H1 (cell line): ENCODE results near the gene TRIM65. TPM values are rescaled to one million over a fixed set of nuclear protein-coding genes. Genes with fewer than 3 reads are reported as not detected.

ENCODE experiments used
- CTCF ChIA-PET: fragments of 300-600 bp; sonication (Branson Sonifier 250); formaldehyde crosslinking; loops from one replicate; lab custom pipeline; 2021; ENCODE audit not compliant: partially characterized antibody; lab: Charles Lee
- POLR2A ChIA-PET: fragments of 300-600 bp; sonication (Branson Sonifier 250); formaldehyde crosslinking; loops from one replicate; lab custom pipeline; 2021; ENCODE audit warnings: inconsistent platforms; ENCODE audit not compliant: partially characterized antibody; lab: Charles Lee
- DNase-seq, 2 experiments: peaks; one replicate each; pipeline versions ENCODE4 v3.0.0 to v3.0.0-alpha.2; 2010 to 2022; ENCODE audit warnings: low spot score in 2 of 2, low read depth in 1 of 2, mixed read lengths in 1 of 2
- FAIRE-seq: peaks from 2 replicates; lab custom pipeline; 2011; peaks lifted over from hg19 to GRCh38; lab: Jason Lieb, UNC
- H2AFZ ChIP-seq: 2 replicates; pipeline ENCODE4 v1.8.1; 2012; ENCODE audit warnings: low read length, inconsistent platforms
- H2AK5ac ChIP-seq: 2 replicates; pipeline ENCODE4 v1.6.1; 2013; ENCODE audit warnings: low read depth, low read length
- H2BK120ac ChIP-seq: replicated peaks from 2 replicates; pipeline ENCODE3; 2013; ENCODE audit warnings: low read depth, low read length, inconsistent platforms
- H2BK12ac ChIP-seq: 2 replicates; pipeline ENCODE4 v1.6.1; 2013; ENCODE audit warnings: low read depth, low read length
- H2BK15ac ChIP-seq: 2 replicates; pipeline ENCODE4 v1.6.1; 2013; ENCODE audit warnings: low read length
- H2BK20ac ChIP-seq: 2 replicates; pipeline ENCODE4 v1.6.1; 2013; ENCODE audit warnings: low read length
- H2BK5ac ChIP-seq: 2 replicates; pipeline ENCODE4 v1.6.1; 2013; ENCODE audit warnings: low read depth, low read length
- H3K14ac ChIP-seq: 2 replicates; pipeline ENCODE4 v1.6.1; 2013; ENCODE audit warnings: inconsistent platforms; ENCODE audit not compliant: insufficient read length
- H3K18ac ChIP-seq: 2 replicates; pipeline ENCODE4 v1.6.1; 2013; ENCODE audit warnings: low read length; ENCODE audit errors: extremely low read depth
- H3K23ac ChIP-seq: 2 replicates; pipeline ENCODE4 v1.6.1; 2013; ENCODE audit warnings: inconsistent platforms; ENCODE audit not compliant: insufficient read length
- H3K23me2 ChIP-seq: 2 replicates; pipeline ENCODE4 v1.6.1; 2013; ENCODE audit warnings: low read depth, low read length
- H3K27ac ChIP-seq: 2 replicates; pipeline ENCODE4 v1.6.1; 2011; ENCODE audit warnings: low read depth, low read length, inconsistent platforms
- H3K27me3 ChIP-seq, 4 experiments: replicated peaks in 1 of 4; 1 replicate in 1 of 4; 2 replicates in 3 of 4; pipeline versions ENCODE4 v1.6.1 to v1.8.1; 2011 to 2013; ENCODE audit warnings: low read length in 3 of 4, mild to moderate bottlenecking in 3 of 4, inconsistent platforms in 2 of 4, mixed read lengths in 2 of 4, moderate library complexity in 1 of 4; ENCODE audit not compliant: control insufficient read depth in 3 of 4, insufficient read depth in 3 of 4; ENCODE audit errors: extremely low read depth in 1 of 4
- H3K36me3 ChIP-seq, 4 experiments: 2 replicates each; pipeline versions ENCODE4 v1.6.1 to v1.8.1; 2011 to 2013; ENCODE audit warnings: mild to moderate bottlenecking in 4 of 4, low read length in 3 of 4, moderate library complexity in 2 of 4, control low read depth in 1 of 4, inconsistent platforms in 1 of 4; ENCODE audit not compliant: insufficient read depth in 4 of 4, control insufficient read depth in 2 of 4
- H3K4ac ChIP-seq: replicated peaks from 2 replicates; pipeline ENCODE3; 2013; ENCODE audit warnings: low read length, low read depth, mixed read lengths, inconsistent platforms; ENCODE audit not compliant: insufficient read length
- H3K4me1 ChIP-seq, 4 experiments: replicated peaks in 1 of 4; 1 replicate in 1 of 4; 2 replicates in 3 of 4; pipeline versions ENCODE4 v1.6.1 to v1.8.1; 2011 to 2013; ENCODE audit warnings: low read length in 3 of 4, inconsistent platforms in 2 of 4, mixed read lengths in 1 of 4; ENCODE audit not compliant: insufficient read depth in 4 of 4, control insufficient read depth in 3 of 4
- H3K4me2 ChIP-seq, 2 experiments: 2 replicates each; pipeline versions ENCODE4 v1.6.1 to v1.8.1; 2011 to 2013; ENCODE audit warnings: low read depth in 2 of 2, low read length in 2 of 2, control low read depth in 1 of 2, inconsistent platforms in 1 of 2, mild to moderate bottlenecking in 1 of 2; ENCODE audit not compliant: insufficient read depth in 1 of 2
- H3K4me3 ChIP-seq, 4 experiments: fragments of 200-600, 300-600 bp in 1 of 4; sonication (generic), shearing (Covaris generic), sonication (Bioruptor Twin) in 1 of 4; 2 replicates each; pipeline versions ENCODE4 v1.5.1 to v1.8.1; 2011 to 2016; ENCODE audit warnings: low read length in 4 of 4, low read depth in 3 of 4, control low read depth in 2 of 4, inconsistent platforms in 2 of 4, mild to moderate bottlenecking in 2 of 4, mixed read lengths in 1 of 4, moderate library complexity in 1 of 4; ENCODE audit not compliant: insufficient read depth in 2 of 4; ENCODE audit errors: extremely low read depth in 1 of 4
- H3K56ac ChIP-seq: replicated peaks from 2 replicates; pipeline ENCODE3; 2013; ENCODE audit warnings: low read depth, mild to moderate bottlenecking, mixed read lengths, low read length, inconsistent platforms; ENCODE audit not compliant: insufficient read length
- H3K79me1 ChIP-seq: 2 replicates; pipeline ENCODE4 v1.6.1; 2013; ENCODE audit warnings: low read depth, low read length, control low read depth
- H3K79me2 ChIP-seq, 2 experiments: 2 replicates each; pipeline versions ENCODE4 v1.6.1 to v1.8.1; 2012 to 2013; ENCODE audit warnings: low read length in 2 of 2, mild to moderate bottlenecking in 2 of 2, inconsistent platforms in 1 of 2; ENCODE audit not compliant: insufficient read depth in 2 of 2, control insufficient read depth in 1 of 2
- H3K9ac ChIP-seq, 4 experiments: replicated peaks in 1 of 4; 1 replicate in 1 of 4; 2 replicates in 3 of 4; pipeline versions ENCODE4 v1.6.1 to v1.8.1; 2011 to 2013; ENCODE audit warnings: low read depth in 3 of 4, low read length in 3 of 4, control low read depth in 2 of 4, mild to moderate bottlenecking in 2 of 4, moderate library complexity in 2 of 4, inconsistent platforms in 1 of 4; ENCODE audit errors: extremely low read depth in 1 of 4
- H3K9me3 ChIP-seq, 2 experiments: 2 replicates each; pipeline versions ENCODE4 v1.6.1 to v1.8.1; 2012 to 2013; ENCODE audit warnings: mild to moderate bottlenecking in 2 of 2, moderate library complexity in 2 of 2, control low read depth in 1 of 2, inconsistent platforms in 1 of 2, low read depth in 1 of 2, low read length in 1 of 2, mixed read lengths in 1 of 2; ENCODE audit not compliant: insufficient read depth in 2 of 2
- H4K20me1 ChIP-seq, 2 experiments: replicated peaks in 1 of 2; 2 replicates each; pipeline versions ENCODE3 to v1.8.1; 2011 to 2013; ENCODE audit warnings: inconsistent platforms in 2 of 2, low read length in 2 of 2, mild to moderate bottlenecking in 1 of 2; ENCODE audit not compliant: insufficient read depth in 2 of 2, control insufficient read depth in 1 of 2
- H4K5ac ChIP-seq: 2 replicates; pipeline ENCODE4 v1.6.1; 2013; ENCODE audit warnings: low read length, low read depth, mixed read lengths, inconsistent platforms; ENCODE audit not compliant: insufficient read length
- H4K8ac ChIP-seq: 2 replicates; pipeline ENCODE4 v1.8.0; 2013; ENCODE audit warnings: mild to moderate bottlenecking, moderate library complexity, low read length, inconsistent platforms; ENCODE audit not compliant: insufficient read depth; ENCODE audit errors: extremely low read depth
- H4K91ac ChIP-seq: replicated peaks from 2 replicates; pipeline ENCODE3; 2013; ENCODE audit warnings: low read length, mixed read lengths, inconsistent platforms; ENCODE audit not compliant: insufficient read length
- EGR1 ChIP-seq: IDR thresholded peaks from 2 replicates; pipeline ENCODE4 v1.6.1; 2011; ENCODE audit warnings: low read depth, low read length, borderline replicate concordance
- WGBS, 2 experiments: shearing (Covaris generic) in 1 of 2; methylation state at CpG; one replicate each; pipeline versions ENCODE4 v1.1.6 to v1.1.7; 2013 to 2015; ENCODE audit warnings: low lambda C conversion rate in 2 of 2, mixed read lengths in 2 of 2, inconsistent platforms in 1 of 2, low coverage in 1 of 2, missing lambda C conversion rate in 1 of 2; ENCODE audit not compliant: insufficient replicate concordance in 2 of 2, insufficient coverage in 1 of 2, insufficient read length in 1 of 2; ENCODE audit errors: extremely low coverage in 1 of 2, missing lambda C conversion rate in 1 of 2; 5-methylcytosine and 5-hydroxymethylcytosine counted together
- polyA plus RNA-seq, 7 experiments: library from polyadenylated mRNA; depleted of rRNA in 3 of 7; stranded (reverse) in 5 of 7; unstranded in 2 of 7; fragments of >200 nt in 5 of 7; fragments of 200-250 nt in 2 of 7; gene quantifications; 1 replicate in 5 of 7; 2 replicates in 1 of 7; 4 replicates in 1 of 7; pipeline versions ENCODE4 v1.2.1 to v1.2.3, GENCODE V29; 2011 to 2013; ENCODE audit warnings: missing spikeins in 2 of 7, mixed read lengths in 2 of 7
- total RNA-seq: library from RNA; stranded (reverse); fragmentation: NEBNext Ultra II Directional; extraction: Animal tissue kit (Norgen Biotek cat#: 25700); gene quantifications from 2 replicates; pipeline ENCODE4 v1.2.1, GENCODE V29; 2021
- TF ChIP-seq, protein P1 (sequence below): IDR thresholded peaks from 2 replicates; pipeline ENCODE4 v1.6.1; 2012; ENCODE audit warnings: low read length, inconsistent platforms

TRIM65 gene
- total and polyA plus RNA-seq, 2 of the 8 experiments (the other 6 are each of a cell fraction or from before 2014, with no cell fraction given), result 21.2 to 48.6 TPM

- H2BK12ac ChIP-seq, result no peak overlapping the region
- DNase-seq, result no peak
- POLR2A ChIA-PET, result interaction anchor here (1.1 to 12.1 kb wide), 11 partner anchors 7 to 118 kb away, joined by 3 to 143 read pairs (median 16); partner anchors contain the start of genes MRPL38, TRIM47, UNK and WBP2
- H4K20me1 ChIP-seq, result peaks cover 2 to 7% of the 10 kb centered on the region in 2 experiments
- H3K18ac ChIP-seq, result no peak overlapping the region
- no peak overlapping the region for H3K4me3 ChIP-seq
- H3K4me2 ChIP-seq, result peak overlapping the region in 1 of 2 experiments; percentile 56; a peak in 1 of 4 replicates
- no peak overlapping the region for H2AFZ ChIP-seq
- 92% methylated on average over 8 of the region's 8 CpGs; no CpG with 5 or more reads in 1 of the 2 experiments for WGBS, 2 experiments
- no peak overlapping the region for H3K4ac ChIP-seq
- no peak overlapping the region for H2BK120ac ChIP-seq
- H2BK20ac ChIP-seq, result no peak overlapping the region
- TF ChIP-seq, protein P1, sequence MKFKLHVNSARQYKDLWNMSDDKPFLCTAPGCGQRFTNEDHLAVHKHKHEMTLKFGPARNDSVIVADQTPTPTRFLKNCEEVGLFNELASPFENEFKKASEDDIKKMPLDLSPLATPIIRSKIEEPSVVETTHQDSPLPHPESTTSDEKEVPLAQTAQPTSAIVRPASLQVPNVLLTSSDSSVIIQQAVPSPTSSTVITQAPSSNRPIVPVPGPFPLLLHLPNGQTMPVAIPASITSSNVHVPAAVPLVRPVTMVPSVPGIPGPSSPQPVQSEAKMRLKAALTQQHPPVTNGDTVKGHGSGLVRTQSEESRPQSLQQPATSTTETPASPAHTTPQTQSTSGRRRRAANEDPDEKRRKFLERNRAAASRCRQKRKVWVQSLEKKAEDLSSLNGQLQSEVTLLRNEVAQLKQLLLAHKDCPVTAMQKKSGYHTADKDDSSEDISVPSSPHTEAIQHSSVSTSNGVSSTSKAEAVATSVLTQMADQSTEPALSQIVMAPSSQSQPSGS, result no peak
- no peak for TF ChIP-seq EGR1
- peaks cover 0 to 18% of the 10 kb centered on the region in 2 experiments; a peak in 1 of 4 replicates for H3K79me2 ChIP-seq
- no peak overlapping the region for H4K8ac ChIP-seq
- H2BK5ac ChIP-seq, result no peak overlapping the region
- H3K14ac ChIP-seq, result no peak overlapping the region
- no peak overlapping the region for H3K27ac ChIP-seq
- no peaks in the 10 kb centered on the region for H3K9me3 ChIP-seq
- H3K4me1 ChIP-seq, result peaks cover 4 to 25% (median 13%) of the 10 kb centered on the region in 4 experiments
- FAIRE-seq, result no peak
- no peak overlapping the region for H4K5ac ChIP-seq
- no peak overlapping the region for H4K91ac ChIP-seq
- no peaks in the 10 kb centered on the region for H3K27me3 ChIP-seq
- H3K79me1 ChIP-seq, result peaks cover 3% of the 10 kb centered on the region; the same call in 1 of the 2 replicates
- peaks cover 8% of the 10 kb centered on the region for H3K23me2 ChIP-seq
- no peak overlapping the region for H3K9ac ChIP-seq
- H2AK5ac ChIP-seq, result no peak overlapping the region
- CTCF ChIA-PET, result interaction anchor here (1.0 to 51.3 kb wide), 10 partner anchors 9 to 111 kb away, joined by 3 to 885 read pairs (median 4); partner anchors contain the start of gene CDK3
- no peak overlapping the region for H2BK15ac ChIP-seq
- peaks cover 5 to 35% (median 23%) of the 10 kb centered on the region in 4 experiments; a peak in 7 of 8 replicates for H3K36me3 ChIP-seq
- H3K56ac ChIP-seq, result no peak overlapping the region
- no peak overlapping the region for H3K23ac ChIP-seq
Observed at GRCh38 chr17:75898065-75898464, 1.3 kb upstream of the TRIM65 start.
